ENCODE results near the gene MAP3K3. TPM values are rescaled to one million over a fixed set of nuclear protein-coding genes. Genes with fewer than 3 reads are reported as not detected.

MAP3K3 gene
- total and polyA plus RNA-seq, 2 experiments from 2014 or later, result 6.1 to 24.6 TPM

DNA sequence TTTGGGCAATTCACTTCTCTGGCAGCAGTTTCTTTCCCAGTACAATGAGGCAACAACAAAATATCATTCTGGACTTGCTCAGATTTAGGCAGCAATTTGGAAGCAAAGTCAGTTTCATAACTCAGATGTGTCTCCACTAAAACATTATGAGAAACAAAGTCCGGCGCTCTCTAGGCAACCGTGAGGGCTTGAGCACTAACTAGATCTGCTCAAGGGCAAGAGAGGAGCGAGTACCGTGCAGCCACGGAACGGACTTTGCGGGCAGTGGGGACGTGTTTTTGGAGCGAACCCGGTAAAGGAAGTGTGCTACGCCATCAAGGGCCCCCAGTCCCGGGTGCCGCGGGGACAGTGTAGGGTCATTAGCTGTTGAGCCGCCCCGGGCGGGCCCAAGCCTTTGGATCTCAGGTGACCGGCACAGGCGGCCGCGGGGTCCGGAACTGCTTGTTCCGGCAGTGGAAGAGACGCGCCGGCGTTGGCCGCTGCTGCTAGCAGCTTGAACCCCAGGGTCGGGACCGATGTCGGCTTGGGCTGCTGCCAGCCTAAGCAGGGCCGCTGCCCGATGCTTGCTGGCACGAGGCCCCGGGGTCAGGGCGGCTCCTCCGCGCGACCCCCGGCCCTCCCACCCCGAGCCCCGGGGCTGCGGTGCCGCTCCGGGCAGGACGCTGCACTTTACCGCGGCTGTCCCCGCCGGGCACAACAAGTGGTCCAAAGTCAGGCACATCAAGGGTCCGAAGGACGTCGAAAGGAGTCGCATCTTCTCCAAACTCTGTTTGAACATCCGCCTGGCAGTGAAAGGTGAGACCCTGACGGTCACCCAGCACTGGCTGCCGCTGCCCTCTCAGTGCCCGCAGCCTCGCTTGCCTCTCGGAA lies 21.4 kb upstream of the MAP3K3 start, which contains the start of gene TACO1:
Gene TACO1 (plus strand): TSS at position 327 of the 870 bp plus-strand sequence. CDS start 189 bp downstream, at position 516.
- DNase-seq (ENCODE audit: low spot score) (peak; percentile 92), ATAC-seq (peak; percentile 97)
- Histone ChIP-seq H3K9me2 (ENCODE audit: insufficient read depth) (no peaks in the 10 kb centered on the region), H3K4me1 (ENCODE audit: insufficient read depth) (peaks cover 6% of the 10 kb centered on the region; the same call in 1 of the 2 replicates), H3K4me3 (peak within 1 kb of the TSS; percentile 88), H2AFZ (peak within 1 kb of the TSS; percentile 88), H3K4me2 (peak within 1 kb of the TSS; percentile 99), H3K27me3 (ENCODE audit: insufficient read depth) (no peaks in the 10 kb centered on the region), H4K20me1 (replicated peaks; ENCODE audit: insufficient read depth) (no peaks in the 10 kb centered on the region), H3K36me3 (ENCODE audit: insufficient read depth) (peaks cover 6% of the 10 kb centered on the region; the same call in 1 of the 2 replicates), H3F3A (replicated peaks; ENCODE audit: low read depth) (no peaks in the 10 kb centered on the region), H3K79me2 (replicated peaks; ENCODE audit: insufficient read depth) (peaks cover 4% of the 10 kb centered on the region; the same call in 1 of the 2 replicates), H3K27ac (ENCODE audit: low read depth) (peak within 1 kb of the TSS; percentile 71; the same call in 1 of the 2 replicates)
- Mint-ChIP-seq H3K27me3 (ENCODE audit: insufficient read depth, low read depth, poor library complexity) (peaks cover 7% of the 10 kb centered on the region), H3K36me3 (ENCODE audit: low read depth) (peaks cover 11% of the 10 kb centered on the region), H3K9me3 (no peaks in the 10 kb centered on the region), H3K4me3 (peak within 1 kb of the TSS; percentile 97), H3K27ac (peak within 1 kb of the TSS; percentile 79; the same call in 1 of the 2 replicates), H3K4me1 (peaks cover 8% of the 10 kb centered on the region; the same call in 2 of the 3 replicates)
- TF ChIP-seq, protein P1, sequence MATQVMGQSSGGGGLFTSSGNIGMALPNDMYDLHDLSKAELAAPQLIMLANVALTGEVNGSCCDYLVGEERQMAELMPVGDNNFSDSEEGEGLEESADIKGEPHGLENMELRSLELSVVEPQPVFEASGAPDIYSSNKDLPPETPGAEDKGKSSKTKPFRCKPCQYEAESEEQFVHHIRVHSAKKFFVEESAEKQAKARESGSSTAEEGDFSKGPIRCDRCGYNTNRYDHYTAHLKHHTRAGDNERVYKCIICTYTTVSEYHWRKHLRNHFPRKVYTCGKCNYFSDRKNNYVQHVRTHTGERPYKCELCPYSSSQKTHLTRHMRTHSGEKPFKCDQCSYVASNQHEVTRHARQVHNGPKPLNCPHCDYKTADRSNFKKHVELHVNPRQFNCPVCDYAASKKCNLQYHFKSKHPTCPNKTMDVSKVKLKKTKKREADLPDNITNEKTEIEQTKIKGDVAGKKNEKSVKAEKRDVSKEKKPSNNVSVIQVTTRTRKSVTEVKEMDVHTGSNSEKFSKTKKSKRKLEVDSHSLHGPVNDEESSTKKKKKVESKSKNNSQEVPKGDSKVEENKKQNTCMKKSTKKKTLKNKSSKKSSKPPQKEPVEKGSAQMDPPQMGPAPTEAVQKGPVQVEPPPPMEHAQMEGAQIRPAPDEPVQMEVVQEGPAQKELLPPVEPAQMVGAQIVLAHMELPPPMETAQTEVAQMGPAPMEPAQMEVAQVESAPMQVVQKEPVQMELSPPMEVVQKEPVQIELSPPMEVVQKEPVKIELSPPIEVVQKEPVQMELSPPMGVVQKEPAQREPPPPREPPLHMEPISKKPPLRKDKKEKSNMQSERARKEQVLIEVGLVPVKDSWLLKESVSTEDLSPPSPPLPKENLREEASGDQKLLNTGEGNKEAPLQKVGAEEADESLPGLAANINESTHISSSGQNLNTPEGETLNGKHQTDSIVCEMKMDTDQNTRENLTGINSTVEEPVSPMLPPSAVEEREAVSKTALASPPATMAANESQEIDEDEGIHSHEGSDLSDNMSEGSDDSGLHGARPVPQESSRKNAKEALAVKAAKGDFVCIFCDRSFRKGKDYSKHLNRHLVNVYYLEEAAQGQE (IDR thresholded peaks at IDR 0.05; ENCODE audit: unreplicated experiment), result no peak
- TF ChIP-seq EZH2phosphoT487 (IDR thresholded peaks at IDR 0.05; ENCODE audit: unreplicated experiment) (no peak), NANOG (IDR thresholded peaks at IDR 0.05; ENCODE audit: borderline replicate concordance) (no peak), POLR2AphosphoS5 (IDR thresholded peaks at IDR 0.05; ENCODE audit: low read depth) (peak; percentile 75), ZNF114 (CRISPR knock-in tag; IDR thresholded peaks at IDR 0.05) (no peak), EZH2 (IDR thresholded peaks at IDR 0.05; ENCODE audit: low read depth, unreplicated experiment) (no peak), STAT1 (IDR thresholded peaks at IDR 0.05; ENCODE audit: unreplicated experiment) (no peak), CREB1 (CRISPR knock-in tag; IDR thresholded peaks at IDR 0.05; ENCODE audit: low read depth) (peak; percentile 75), JUNB (IDR thresholded peaks at IDR 0.05; ENCODE audit: unreplicated experiment) (no peak), ZNF331 (CRISPR knock-in tag; IDR thresholded peaks at IDR 0.05; ENCODE audit: low read depth) (no peak)
- TF ChIP-seq, protein P2, sequence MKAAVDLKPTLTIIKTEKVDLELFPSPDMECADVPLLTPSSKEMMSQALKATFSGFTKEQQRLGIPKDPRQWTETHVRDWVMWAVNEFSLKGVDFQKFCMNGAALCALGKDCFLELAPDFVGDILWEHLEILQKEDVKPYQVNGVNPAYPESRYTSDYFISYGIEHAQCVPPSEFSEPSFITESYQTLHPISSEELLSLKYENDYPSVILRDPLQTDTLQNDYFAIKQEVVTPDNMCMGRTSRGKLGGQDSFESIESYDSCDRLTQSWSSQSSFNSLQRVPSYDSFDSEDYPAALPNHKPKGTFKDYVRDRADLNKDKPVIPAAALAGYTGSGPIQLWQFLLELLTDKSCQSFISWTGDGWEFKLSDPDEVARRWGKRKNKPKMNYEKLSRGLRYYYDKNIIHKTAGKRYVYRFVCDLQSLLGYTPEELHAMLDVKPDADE (IDR thresholded peaks at IDR 0.05), result peak; percentile 82
- TF ChIP-seq, protein P3, sequence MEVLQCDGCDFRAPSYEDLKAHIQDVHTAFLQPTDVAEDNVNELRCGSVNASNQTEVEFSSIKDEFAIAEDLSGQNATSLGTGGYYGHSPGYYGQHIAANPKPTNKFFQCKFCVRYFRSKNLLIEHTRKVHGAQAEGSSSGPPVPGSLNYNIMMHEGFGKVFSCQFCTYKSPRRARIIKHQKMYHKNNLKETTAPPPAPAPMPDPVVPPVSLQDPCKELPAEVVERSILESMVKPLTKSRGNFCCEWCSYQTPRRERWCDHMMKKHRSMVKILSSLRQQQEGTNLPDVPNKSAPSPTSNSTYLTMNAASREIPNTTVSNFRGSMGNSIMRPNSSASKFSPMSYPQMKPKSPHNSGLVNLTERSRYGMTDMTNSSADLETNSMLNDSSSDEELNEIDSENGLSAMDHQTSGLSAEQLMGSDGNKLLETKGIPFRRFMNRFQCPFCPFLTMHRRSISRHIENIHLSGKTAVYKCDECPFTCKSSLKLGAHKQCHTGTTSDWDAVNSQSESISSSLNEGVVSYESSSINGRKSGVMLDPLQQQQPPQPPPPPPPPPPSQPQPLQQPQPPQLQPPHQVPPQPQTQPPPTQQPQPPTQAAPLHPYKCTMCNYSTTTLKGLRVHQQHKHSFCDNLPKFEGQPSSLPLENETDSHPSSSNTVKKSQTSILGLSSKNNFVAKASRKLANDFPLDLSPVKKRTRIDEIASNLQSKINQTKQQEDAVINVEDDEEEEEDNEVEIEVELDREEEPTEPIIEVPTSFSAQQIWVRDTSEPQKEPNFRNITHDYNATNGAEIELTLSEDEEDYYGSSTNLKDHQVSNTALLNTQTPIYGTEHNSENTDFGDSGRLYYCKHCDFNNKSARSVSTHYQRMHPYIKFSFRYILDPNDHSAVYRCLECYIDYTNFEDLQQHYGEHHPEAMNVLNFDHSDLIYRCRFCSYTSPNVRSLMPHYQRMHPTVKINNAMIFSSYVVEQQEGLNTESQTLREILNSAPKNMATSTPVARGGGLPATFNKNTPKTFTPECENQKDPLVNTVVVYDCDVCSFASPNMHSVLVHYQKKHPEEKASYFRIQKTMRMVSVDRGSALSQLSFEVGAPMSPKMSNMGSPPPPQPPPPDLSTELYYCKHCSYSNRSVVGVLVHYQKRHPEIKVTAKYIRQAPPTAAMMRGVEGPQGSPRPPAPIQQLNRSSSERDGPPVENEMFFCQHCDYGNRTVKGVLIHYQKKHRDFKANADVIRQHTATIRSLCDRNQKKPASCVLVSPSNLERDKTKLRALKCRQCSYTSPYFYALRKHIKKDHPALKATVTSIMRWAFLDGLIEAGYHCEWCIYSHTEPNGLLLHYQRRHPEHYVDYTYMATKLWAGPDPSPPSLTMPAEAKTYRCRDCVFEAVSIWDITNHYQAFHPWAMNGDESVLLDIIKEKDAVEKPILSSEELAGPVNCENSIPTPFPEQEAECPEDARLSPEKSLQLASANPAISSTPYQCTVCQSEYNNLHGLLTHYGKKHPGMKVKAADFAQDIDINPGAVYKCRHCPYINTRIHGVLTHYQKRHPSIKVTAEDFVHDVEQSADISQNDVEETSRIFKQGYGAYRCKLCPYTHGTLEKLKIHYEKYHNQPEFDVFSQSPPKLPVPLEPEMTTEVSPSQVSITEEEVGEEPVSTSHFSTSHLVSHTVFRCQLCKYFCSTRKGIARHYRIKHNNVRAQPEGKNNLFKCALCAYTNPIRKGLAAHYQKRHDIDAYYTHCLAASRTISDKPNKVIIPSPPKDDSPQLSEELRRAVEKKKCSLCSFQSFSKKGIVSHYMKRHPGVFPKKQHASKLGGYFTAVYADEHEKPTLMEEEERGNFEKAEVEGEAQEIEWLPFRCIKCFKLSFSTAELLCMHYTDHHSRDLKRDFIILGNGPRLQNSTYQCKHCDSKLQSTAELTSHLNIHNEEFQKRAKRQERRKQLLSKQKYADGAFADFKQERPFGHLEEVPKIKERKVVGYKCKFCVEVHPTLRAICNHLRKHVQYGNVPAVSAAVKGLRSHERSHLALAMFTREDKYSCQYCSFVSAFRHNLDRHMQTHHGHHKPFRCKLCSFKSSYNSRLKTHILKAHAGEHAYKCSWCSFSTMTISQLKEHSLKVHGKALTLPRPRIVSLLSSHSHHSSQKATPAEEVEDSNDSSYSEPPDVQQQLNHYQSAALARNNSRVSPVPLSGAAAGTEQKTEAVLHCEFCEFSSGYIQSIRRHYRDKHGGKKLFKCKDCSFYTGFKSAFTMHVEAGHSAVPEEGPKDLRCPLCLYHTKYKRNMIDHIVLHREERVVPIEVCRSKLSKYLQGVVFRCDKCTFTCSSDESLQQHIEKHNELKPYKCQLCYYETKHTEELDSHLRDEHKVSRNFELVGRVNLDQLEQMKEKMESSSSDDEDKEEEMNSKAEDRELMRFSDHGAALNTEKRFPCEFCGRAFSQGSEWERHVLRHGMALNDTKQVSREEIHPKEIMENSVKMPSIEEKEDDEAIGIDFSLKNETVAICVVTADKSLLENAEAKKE (CRISPR knock-in tag; IDR thresholded peaks at IDR 0.05), result no peak
- TF ChIP-seq, protein P4, sequence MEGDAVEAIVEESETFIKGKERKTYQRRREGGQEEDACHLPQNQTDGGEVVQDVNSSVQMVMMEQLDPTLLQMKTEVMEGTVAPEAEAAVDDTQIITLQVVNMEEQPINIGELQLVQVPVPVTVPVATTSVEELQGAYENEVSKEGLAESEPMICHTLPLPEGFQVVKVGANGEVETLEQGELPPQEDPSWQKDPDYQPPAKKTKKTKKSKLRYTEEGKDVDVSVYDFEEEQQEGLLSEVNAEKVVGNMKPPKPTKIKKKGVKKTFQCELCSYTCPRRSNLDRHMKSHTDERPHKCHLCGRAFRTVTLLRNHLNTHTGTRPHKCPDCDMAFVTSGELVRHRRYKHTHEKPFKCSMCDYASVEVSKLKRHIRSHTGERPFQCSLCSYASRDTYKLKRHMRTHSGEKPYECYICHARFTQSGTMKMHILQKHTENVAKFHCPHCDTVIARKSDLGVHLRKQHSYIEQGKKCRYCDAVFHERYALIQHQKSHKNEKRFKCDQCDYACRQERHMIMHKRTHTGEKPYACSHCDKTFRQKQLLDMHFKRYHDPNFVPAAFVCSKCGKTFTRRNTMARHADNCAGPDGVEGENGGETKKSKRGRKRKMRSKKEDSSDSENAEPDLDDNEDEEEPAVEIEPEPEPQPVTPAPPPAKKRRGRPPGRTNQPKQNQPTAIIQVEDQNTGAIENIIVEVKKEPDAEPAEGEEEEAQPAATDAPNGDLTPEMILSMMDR (conservative IDR thresholded peaks at IDR 0.05; ENCODE audit: low read depth in 2 of 2), result no peak
